GM21619 (cell line): Measurements from ENCODE around the gene TRIM65.

ENCODE experiments used
- ATAC-seq: cut with Tn5 transposase; IDR thresholded peaks from one replicate; pipeline ENCODE4 v1.9.1; 2021; ENCODE audit not compliant: unreplicated experiment

Gene TRIM65, protein sequence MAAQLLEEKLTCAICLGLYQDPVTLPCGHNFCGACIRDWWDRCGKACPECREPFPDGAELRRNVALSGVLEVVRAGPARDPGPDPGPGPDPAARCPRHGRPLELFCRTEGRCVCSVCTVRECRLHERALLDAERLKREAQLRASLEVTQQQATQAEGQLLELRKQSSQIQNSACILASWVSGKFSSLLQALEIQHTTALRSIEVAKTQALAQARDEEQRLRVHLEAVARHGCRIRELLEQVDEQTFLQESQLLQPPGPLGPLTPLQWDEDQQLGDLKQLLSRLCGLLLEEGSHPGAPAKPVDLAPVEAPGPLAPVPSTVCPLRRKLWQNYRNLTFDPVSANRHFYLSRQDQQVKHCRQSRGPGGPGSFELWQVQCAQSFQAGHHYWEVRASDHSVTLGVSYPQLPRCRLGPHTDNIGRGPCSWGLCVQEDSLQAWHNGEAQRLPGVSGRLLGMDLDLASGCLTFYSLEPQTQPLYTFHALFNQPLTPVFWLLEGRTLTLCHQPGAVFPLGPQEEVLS

DNA sequence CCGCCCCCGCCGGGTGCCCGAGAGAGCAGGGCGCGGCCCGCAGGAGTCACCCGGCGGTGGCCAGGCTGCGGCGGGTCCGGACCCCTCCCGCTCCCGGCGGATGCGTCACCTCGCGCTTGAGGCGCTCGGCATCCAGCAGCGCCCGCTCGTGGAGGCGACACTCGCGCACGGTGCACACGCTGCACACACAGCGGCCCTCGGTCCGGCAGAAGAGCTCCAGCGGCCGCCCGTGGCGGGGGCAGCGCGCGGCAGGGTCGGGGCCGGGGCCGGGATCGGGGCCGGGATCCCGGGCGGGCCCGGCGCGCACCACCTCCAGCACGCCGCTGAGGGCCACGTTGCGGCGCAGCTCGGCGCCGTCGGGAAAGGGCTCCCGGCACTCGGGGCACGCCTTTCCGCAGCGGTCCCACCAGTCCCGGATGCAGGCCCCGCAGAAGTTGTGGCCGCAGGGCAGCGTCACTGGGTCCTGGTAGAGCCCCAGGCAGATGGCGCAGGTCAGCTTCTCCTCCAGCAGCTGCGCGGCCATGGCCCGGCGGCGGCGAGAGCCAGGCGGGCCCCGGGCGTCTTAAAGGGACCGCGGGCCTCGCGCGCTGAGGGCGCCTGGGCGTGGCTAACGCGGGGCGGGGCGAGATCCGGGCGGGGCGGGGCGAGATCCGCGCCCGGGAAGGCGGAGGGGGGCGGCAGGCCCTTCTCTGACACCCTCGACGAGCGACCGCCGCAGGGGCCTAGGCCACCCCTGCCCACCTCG, at the start of gene TRIM65:
Gene TRIM65 (minus strand): TSS at position 537 of the 745 bp plus-strand sequence. CDS start 14 bp downstream, at position 523.
- ATAC-seq = peak; percentile 62

DNA sequence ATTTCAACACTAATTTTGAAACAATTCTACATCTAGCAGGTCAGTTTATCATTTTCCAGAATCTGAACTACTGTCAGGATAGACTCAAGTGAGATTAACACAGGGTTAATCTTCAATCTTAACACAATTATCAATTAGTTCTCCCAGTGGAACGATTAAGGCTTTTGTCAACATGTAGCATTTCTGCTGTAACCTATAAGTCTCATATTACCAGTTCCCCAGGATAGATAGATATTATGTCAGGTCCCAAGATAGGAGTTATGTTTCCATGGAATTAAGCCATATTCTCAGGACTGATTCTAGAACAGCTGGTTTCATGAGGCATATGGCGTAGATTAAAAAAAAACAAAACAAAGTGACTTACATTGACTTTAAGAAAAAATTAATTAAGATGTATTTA, 48.5 kb upstream of the TRIM65 start:
- no peak for ATAC-seq

DNA sequence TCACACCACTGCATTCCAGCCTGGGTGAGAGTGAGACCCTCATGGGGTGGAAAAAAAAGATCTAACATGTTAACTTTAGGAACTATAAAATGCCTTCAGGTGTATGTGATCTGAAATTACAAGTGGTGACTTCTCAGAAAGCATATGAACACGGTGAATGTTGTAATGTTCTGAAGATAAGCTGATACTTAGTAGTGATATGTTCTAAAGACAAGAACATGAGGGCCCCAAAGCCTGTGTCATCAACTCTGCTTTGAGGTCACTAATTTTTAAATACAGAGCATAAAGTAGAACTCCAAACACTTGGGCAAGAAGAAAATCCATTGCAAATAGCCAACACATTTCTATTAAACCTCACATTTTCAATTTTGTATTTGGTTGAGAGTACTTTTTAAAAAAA, 46.7 kb upstream of the TRIM65 start:
- ATAC-seq = no peak

DNA sequence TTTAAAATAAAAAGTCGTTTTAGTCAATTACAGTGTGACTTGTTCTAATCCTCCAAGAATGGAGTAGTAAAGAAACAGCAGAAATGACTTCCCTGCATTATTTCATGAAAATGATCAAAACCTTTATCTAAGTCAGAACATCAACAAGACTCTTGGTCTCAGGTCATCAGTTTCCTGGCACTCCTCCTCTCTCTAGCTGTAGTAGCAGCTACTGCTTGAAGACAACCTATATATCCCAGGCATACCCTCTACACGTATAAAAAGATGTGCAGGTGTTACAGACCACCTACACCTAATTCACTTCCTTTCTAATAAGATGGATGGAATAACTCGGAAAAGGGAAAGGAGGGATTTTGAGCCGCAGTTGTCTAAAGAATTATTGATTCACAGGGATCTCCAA, 45.7 kb upstream of the TRIM65 start:
- no peak for ATAC-seq

DNA sequence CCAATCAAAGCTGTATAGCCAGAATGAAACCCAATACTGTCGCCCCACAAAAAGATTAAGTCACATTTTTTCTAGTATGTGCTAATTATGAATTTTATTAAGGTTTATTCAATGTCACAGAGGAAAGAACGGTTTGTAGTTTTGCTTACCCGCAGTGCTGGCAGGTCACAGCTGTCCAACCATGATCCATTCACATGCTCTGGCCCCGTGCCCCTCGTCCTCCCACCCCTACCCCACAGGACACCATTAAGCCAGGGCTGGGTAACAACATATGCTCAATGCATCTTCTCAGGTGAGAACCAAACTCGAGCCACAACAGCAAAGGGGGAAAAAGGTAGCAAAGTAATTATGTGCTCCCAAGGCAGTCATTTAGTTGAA, 44.7 kb upstream of the TRIM65 start:
- ATAC-seq = no peak

DNA sequence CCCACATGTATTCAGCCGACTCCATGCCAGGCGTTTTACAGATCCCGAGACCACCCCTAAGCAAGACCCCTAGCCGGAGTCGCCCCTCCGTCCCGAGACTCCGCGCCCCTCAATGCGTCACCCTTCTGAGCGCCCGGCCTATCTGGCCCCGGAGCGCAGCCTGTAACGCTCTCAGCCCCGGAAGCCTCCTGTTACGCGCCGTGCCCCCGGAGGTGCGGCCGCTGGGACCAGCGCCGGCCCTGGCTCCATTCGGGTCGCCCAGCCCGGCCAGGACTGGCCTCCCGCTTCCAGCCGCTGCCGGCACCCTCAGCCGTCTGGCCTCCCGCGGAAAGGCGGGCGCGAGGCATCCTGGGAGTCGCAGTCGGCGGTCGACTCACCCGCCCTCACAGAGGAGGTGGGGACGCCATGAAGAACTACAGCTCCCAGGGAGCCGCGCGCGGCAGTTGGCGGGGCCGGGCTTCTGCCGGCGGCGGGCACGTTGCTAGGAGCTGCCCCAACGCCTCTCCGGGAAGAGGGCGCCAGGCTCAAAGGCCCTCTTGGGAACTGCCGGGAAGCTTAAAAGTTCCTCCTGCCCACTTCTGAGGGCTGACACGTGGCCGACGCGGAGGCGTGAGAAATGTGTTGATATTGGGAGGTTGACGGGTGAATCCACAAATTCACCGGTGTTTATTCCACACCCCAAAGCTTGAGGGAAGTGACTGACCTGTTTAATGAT, 44.1 kb upstream of the TRIM65 start, which contains the start of gene FBF1:
Gene FBF1 (minus strand): TSS at position 316 of the 715 bp plus-strand sequence. CDS start 2,893 bp downstream, outside the sequence.
- ATAC-seq = peak; percentile 90

DNA sequence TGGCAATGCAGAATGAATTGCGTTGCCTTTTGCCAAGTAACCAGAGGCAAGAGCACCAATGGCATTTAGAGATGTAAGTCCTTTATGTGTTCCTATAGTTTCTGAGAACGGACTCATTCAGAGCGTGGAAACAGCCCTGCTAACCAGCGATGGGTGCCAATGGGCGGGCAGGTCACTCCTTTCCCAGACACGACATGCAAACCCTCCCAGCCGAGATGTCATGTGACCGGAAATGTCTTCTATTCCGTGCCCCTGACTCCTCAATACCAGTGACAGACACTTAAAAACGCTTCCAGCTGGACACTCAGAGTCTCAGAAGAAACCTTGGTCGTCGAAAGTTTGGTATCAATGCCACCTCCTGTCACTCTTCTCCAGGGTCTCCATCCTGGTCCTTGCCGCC, 40.9 kb upstream of the TRIM65 start:
- no peak for ATAC-seq

DNA sequence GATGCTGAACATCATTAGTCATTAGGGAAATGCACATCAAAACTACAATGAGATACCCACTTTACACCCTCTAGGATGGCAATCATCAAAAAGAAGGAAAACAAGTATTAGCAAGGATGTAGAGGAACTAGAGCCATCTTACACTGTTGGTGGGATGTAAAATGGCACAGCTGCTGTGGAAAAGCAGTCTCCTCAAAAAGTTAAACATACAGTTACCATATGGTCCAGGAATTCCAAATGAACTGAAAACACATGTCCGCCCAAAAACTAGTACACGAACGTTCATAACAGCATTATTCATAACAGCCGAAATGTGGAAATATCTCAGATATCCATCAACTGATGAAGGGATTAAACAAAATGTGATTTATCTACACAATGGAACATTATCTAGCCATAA, 37.1 kb upstream of the TRIM65 start:
- no peak for ATAC-seq

DNA sequence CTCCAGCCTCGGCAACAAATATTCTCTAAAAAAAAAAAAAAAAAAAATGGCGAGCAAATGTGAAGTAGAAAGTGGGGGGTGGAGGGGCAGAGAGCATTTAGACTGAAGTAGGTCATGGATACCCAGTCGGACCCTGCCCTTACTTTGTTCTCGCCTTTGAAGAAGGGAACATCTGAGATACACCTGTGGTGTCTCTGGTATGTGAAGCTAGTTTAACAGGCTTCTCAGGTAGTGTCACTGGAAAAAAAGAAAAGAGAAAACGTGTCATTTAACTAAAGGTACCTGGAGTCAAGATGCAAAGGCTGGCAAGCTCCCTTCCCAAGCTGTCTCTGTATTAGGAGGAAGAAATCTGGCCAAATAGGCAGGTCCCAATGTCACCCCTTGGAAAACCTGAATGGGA, 36.1 kb upstream of the TRIM65 start:
- no peak for ATAC-seq

DNA sequence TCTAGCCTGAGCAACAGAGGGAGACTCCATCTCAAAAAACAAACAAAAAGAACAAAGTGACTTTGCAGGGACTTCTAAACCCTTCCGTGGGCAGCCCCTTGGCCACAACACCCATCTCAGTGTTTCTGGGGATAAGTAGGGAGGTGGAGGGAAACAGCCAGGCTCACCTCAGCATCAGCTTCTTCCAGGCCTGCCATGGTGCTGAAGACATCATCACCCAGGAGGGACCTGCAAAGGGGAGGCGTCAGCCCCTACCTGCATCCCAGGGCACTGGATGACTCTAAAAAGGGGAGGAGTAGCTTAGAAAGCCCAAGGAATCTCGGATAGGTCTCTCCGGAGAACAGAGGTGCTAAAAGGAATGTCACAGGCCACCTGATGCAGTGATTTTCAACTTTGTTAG, 34.3 kb upstream of the TRIM65 start:
- no peak for ATAC-seq

DNA sequence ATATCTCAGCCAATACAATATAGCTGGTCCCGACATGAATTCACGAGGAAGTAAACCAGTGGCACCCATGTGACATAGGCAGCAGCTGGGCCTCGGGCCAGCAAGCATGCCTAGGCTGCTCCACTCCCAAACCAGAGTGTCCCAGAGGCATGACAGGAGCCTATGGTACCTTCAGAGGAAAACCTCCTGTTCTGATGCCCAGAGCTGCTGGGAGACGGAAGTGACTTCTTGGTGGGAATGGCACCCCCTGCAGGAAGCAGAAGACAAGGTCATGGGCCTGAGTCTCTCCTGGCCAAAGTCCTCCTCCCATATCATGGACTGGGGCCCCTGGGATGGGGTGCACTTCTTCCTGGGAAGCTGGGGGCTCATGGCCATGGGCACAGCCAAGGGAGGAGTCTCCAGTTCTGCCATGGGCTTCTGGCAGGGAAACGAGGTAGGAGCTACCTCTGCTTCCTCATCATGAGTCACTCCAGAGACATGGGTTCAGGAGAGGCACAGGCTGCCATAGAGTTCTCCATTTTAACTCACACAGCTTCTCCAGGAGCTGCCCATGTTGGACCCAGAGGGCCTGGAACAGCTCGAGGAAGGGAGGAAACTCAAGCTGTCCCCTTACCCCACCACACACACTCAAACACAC, 30.7 kb upstream of the TRIM65 start:
- no peak for ATAC-seq

DNA sequence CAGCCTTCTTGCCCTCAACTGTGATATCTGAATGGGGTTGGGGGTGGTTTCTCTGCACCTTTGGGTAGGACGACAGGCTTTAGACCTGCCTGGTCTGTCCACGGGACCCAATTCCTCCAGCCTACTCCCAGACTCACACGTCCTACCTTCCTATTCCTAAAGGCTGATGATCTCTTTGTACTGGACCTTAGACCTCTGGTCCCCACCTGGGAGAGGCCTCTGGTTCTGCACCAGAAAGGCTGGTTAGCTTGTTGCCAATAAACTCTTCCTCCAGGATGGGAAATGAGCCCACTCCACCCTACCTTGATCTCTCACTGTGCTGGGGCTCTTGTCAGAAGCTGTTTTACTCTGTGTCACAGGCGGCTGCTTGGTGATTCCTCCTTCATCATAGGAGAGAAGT, 29.7 kb upstream of the TRIM65 start:
- ATAC-seq = no peak

DNA sequence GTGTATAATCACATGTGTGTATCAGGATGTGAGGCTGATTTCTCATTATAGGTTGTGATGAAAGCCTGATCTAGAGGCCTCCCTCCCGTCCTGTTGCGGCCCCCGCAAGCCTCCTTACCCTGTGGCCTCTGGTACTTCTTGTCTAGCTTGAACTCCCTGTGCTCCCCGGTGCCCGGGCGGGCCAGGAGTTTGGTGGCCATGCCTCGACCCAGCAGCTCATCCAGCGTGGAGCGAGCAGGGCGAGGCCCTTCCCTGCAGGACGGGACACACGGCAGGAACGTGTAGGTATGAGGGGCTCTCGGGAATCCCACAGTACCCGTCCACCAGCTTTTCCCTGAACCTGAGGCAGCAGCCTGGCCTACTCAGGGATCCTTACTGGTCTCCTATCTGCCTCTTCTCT, 29.2 kb upstream of the TRIM65 start:
- ATAC-seq = no peak

DNA sequence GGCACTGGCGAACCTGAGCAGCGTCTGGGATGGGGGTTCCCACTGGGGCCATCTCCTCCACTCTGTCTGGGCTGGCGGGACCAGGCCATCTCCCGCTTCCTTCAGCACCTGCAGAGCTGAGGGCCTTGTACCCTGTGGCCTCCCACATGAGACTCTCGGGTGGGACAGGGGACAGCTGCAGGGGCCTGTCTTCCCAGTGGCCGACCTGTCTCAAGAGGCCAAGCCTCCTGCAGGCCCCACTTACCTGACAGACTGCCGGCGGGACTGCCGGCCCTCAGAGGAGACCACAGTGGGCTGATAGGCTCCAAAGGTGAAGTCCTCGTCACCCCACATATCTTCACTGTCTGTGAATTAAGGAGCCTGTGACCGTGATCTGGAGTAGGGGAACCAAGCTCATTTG, 28.4 kb upstream of the TRIM65 start:
- no peak for ATAC-seq

DNA sequence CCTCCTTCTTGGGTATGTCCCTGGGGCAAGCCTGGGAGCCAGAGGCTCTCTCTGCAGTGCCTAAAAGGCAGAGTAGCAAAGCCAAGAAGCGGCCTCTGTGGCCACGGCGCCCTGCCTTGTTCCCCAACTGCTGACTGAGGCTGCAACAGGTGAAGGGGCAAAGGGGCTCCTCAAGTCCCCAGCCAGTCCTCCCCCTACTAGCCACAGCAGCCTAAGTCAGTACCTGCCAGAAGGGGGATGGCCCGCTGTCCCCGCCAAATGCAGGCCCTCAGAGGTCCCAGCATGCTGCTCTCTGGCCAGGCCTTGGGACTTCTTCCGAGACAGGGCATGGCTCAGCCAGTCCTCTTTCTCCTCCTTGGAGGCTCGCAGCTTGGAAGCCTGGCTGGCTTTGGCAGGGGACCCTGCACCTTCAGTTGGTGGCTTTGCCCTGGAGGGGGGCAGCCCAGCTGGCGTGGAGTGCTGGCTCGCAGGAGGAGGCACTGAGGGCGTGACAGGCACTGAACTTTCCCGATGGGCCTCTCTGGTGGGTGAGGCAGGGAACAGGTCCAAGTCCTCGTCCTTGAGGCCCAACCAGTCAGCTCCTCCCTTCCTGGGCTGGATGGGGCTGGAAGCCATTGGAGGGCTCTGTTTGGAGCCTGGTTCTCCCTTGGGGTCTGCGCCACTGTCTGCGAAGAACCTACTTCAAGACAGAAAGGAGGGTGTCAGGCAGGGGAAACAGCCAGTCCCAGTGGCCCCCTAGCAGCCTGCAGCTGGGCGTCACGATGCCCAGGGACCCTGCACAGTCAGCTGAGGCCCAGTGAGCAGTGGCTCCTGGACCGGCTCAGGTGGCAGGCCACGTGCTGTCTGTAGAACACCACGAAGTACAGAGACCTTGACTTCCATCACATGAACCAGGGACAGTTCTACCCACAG, 26.5 kb upstream of the TRIM65 start:
- no peak for ATAC-seq

DNA sequence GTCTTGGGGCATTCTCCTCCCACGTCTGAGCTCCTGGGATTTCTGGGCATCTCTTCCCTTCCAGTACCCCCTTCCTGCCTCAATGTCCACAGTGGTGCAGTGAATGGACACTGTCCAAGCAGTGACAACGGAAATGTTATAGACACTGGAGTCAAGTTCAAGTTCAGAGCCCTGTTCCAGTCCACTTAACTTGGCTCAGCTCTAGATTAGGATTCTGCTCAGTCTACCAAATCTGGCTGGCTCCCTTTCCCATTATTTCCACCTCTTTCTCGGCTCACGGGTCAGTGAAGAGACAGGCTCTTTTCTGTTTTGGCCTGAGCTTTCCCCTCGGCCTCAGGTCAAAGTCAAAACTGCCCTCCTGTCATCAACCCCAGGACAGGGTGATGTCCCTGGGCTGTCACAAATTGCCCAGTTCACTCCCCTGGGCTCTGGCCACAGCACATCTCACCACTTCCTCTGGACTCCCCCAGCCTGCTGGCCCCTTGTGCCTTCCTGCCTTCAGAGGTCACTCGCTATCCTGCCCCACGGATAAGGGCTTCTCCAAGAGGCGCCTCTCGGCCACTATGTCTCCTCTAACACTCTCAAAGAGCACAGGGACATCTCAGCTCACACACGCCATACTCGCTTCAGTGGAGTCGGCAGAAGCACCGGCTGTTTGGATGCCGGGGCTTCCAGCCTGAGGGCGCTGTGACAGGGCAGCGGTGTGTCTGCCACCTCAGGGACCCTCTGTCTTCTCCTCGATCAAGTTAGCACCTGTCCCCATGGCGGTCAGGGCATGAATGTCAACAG, 25.6 kb upstream of the TRIM65 start:
- no peak for ATAC-seq

DNA sequence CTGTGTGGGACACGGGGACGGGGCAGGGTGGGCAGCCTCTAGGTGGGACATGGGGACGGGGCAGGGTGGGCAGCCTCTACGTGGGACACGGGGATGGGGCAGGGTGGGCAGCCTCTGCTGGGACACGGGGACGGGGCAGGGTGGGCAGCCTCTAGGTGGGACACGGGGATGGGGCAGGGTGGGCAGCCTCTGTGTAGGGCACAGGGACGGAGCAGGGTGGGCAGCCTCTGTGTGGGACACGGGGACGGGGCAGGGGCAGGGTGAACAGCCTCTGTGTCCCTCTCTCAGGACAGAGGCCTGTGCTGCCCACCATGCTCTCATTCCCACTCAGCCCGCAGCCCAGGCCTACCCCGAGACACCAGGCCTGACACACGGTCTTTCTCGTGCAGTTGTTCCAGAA, 24.8 kb upstream of the TRIM65 start:
- ATAC-seq = no peak

DNA sequence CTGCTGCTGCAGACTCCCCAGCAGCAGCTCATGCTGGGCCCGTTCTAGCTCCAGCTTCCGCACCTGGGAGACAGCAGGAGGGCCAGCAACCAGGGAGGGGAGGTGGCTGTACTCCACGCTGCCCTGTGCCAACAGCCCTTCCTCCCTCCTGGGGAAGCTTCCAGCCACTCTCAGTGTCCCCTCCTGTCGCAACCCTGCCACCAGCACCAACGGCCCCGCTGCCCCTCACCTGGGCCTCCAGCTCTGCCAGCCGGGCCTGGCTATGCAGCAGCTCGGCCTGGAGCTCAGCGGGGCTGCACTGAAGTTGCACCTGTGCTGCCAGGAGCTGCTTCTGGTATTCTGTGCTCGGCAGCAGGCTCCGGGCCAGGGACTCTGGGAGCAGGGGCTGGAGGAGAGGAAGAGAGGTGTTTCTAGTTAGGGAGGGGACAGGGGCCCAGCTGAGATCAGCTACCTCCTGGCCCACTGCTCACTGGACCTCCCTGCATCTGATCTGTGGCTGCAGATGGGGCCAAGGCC, 23.4 kb upstream of the TRIM65 start:
- no peak for ATAC-seq

DNA sequence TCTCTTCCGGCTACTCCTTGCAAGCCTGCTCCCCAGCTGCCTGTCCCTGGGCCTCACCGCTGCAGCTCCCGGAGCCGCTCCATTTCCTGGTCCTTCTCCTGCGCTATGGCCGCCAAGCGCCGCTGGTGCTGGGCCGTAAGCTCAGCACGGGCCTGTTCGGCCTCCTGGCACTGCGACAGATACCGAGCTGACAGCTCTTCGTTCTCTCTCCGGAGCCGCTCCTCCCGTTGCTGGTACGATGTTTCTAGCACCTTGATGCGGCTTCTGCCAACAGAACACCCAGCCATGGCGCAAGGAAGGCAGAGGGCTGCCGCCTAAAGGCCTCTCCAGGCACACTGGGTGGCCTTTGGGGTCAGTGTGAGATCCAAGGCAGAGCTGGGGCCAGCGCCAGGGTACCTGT, 22.9 kb upstream of the TRIM65 start:
- ATAC-seq = no peak
